Heart right ventricle (tissue), 16 donors: ENCODE results near the gene PIEZO1. TPM values are rescaled to one million over a fixed set of nuclear protein-coding genes. Genes with fewer than 3 reads are reported as not detected.
A peak's percentile ranks its signal among the peaks of the same experiment; 100 is the strongest.

Experiments
- ATAC-seq, 8 donors: fragments of 200-7000 bp; cut with Tn5 transposase; one replicate each; pipeline ENCODE4 v1.9.1; 2020; ENCODE audit warnings: mild to moderate bottlenecking in 8 of 8, moderate library complexity in 8 of 8, moderate number of reproducible peaks in 1 of 8
- DNase-seq, 2 donors: peaks; one replicate each; pipeline ENCODE4 v3.0.0-alpha.2; 2020
- H3K27ac ChIP-seq, 10 donors: fragments of 200-600 bp; sonication (generic) in 2 of 10; one replicate each; pipeline versions ENCODE4 v1.5.0 to v1.8.0; 2020 to 2022; ENCODE audit warnings: mild to moderate bottlenecking in 3 of 10
- H3K27me3 ChIP-seq, 7 donors: fragments of 200-600 bp; one replicate each; pipeline ENCODE4 v1.8.0; 2021 to 2022; ENCODE audit warnings: mild to moderate bottlenecking in 2 of 7
- H3K36me3 ChIP-seq, 9 donors: fragments of 200-600 bp; sonication (generic) in 1 of 9; one replicate each; pipeline versions ENCODE4 v1.5.0 to v1.8.0; 2020 to 2022; ENCODE audit warnings: mild to moderate bottlenecking in 2 of 9
- H3K4me1 ChIP-seq, 9 donors: fragments of 200-600 bp; sonication (generic) in 1 of 9; one replicate each; pipeline versions ENCODE4 v1.5.0 to v1.8.0; 2020 to 2022; ENCODE audit warnings: mild to moderate bottlenecking in 4 of 9
- H3K4me3 ChIP-seq, 10 donors: fragments of 200-600 bp; sonication (generic) in 2 of 10; one replicate each; pipeline versions ENCODE4 v1.5.0 to v1.8.0; 2020 to 2022; ENCODE audit warnings: mild to moderate bottlenecking in 7 of 10, moderate library complexity in 2 of 10
- H3K9me3 ChIP-seq, 11 donors: fragments of 200-600 bp in 10 of 11; sonication (generic) in 2 of 11; one replicate each; pipeline versions ENCODE4 v1.5.0 to v1.8.0; 2013 to 2022; ENCODE audit warnings: mild to moderate bottlenecking in 2 of 11, control low read depth in 1 of 11, moderate library complexity in 1 of 11
- CTCF ChIP-seq, 9 donors: fragments of 200-600 bp; sonication (generic) in 2 of 9; IDR thresholded peaks; one replicate each; pipeline versions ENCODE4 v1.5.0 to v1.8.0; 2021 to 2022; ENCODE audit warnings: antibody characterized with exemption in 9 of 9, mild to moderate bottlenecking in 5 of 9, moderate library complexity in 1 of 9
- WGBS, 2 donors: extraction: QIAGEN DNeasy Blood & Tissue Kit; methylation state at CpG; one replicate each; pipeline ENCODE4 v1.1.7; 2013; ENCODE audit warnings: inconsistent platforms in 1 of 2; 5-methylcytosine and 5-hydroxymethylcytosine counted together
- intact Hi-C, 10 donors: fragments of 100-400 bp; cut with DNase I; formaldehyde crosslinking; loops; one replicate each; pipeline versions ENCODE4 v1.11.1 to v1.14.2; 2022
- polyA plus RNA-seq, 2 donors: library from polyadenylated mRNA; stranded (reverse); fragments of 200-250 nt; gene quantifications; one replicate each; pipeline ENCODE4 v1.2.3, GENCODE V29; 2013
- total RNA-seq, 10 donors: library from RNA; stranded (reverse); fragmentation: NEBNext Ultra II Directional in 3 of 10; extraction: Animal tissue kit (Norgen Biotek cat#: 25700) in 3 of 10; gene quantifications; one replicate each; pipeline versions ENCODE4 v1.2.1 to v1.2.4, GENCODE V29; 2021 to 2023
- donor health status: Arrhythmogenic right ventricular cardiomyopathy.
- donor health status: ischemic (EF 13 %, LVEDD 7.1; RV severe dilation, severe dysfunction).
- donor health status: healthy with polysubstance abuse.
- donor health status: DM: no; HTN: yes; CAD: no.
- donor health status: DM: no; HTN: no; CAD: no.
- donor health status: ischemic (EF 25% LVEDD 6.9; RV normal size, moderate dysfunction).
- donor health status: ischemic (EF 25% LVEDD 5.7; RV mildly dilated, moderate dysfunction).
- donor health status: healthy.
- donor health status: DM: yes; HTN: yes; CAD: no.
- donor health status: Ischemic cardiomyopathy.
- donor health status: ischemic (EF 35%, LVEDD 5.7; RV mildly dilated, moderate dysfunction).
- donor health status: nonischemic (EF 11% LVEDD 7.7; RV severe dilation, severe dysfunction).
- donor health status: DM: yes; HTN: yes; CAD: no.
- donor health status: PGD.
- donor health status: ischemic (EF 29% LVEDD 5.4; RV normal size, mild dysfunction).
- donor health status: nonischemic (EF 23%, LVEDD 6.1; RV moderate dilation, normal function).

Gene PIEZO1
- total and polyA plus RNA-seq, 12 donors = 12.3 to 78.2 (median 18.0) TPM

- intact Hi-C loops = no loop called here
- no peak overlapping the region for H3K27ac ChIP-seq
- ATAC-seq (no peak), DNase-seq (no peak)
- peaks cover 3 to 24% (median 16%) of the 10 kb centered on the region in 9 donors for H3K4me1 ChIP-seq
- H3K9me3 ChIP-seq = no peaks in the 10 kb centered on the region
- no peak overlapping the region for H3K4me3 ChIP-seq
- 82 to 86% methylated on average over 12 of the region's 12 CpGs for WGBS, 2 donors
- H3K27me3 ChIP-seq = no peaks in the 10 kb centered on the region
- H3K36me3 ChIP-seq = peaks cover 0 to 8% (median 0%) of the 10 kb centered on the region in 9 donors
- no peak for TF ChIP-seq CTCF (IDR thresholded peaks at IDR 0.05)
Measured at GRCh38 chr16:88750854-88751253, 34.2 kb downstream of the PIEZO1 start.

GRCh38 chr16:88749358-88749757 lies 35.7 kb downstream of the PIEZO1 start:
- H3K27me3 ChIP-seq = no peaks in the 10 kb centered on the region
- peaks cover 7 to 37% (median 26%) of the 10 kb centered on the region in 9 donors for H3K4me1 ChIP-seq
- WGBS, 2 donors = 98 to 99% methylated on average over 26 of the region's 26 CpGs
- peaks cover 0 to 8% (median 0%) of the 10 kb centered on the region in 9 donors for H3K36me3 ChIP-seq
- DNase-seq = no peak
- no peaks in the 10 kb centered on the region for H3K9me3 ChIP-seq
- no peak for ATAC-seq
- TF ChIP-seq CTCF (IDR thresholded peaks at IDR 0.05) = no peak
- intact Hi-C loops = loop anchor here in 5 of 10 donors (10.0 kb wide), 2 partner anchors 415 to 465 kb away; partner anchors contain the start of gene ZNF778 (in 2 of the 5)
- no peak overlapping the region for H3K4me3 ChIP-seq
- no peak overlapping the region for H3K27ac ChIP-seq

- no peak for ATAC-seq
- no peak overlapping the region for H3K27ac ChIP-seq
- H3K9me3 ChIP-seq = no peaks in the 10 kb centered on the region
- WGBS, 2 donors = 80 to 88% methylated on average over 12 of the region's 12 CpGs
- no peak overlapping the region for H3K4me3 ChIP-seq
- H3K4me1 ChIP-seq = peaks cover 11 to 45% (median 33%) of the 10 kb centered on the region in 9 donors
- no peak for DNase-seq
- intact Hi-C loops = loop anchor here in 5 of 10 donors (10.0 kb wide), 2 partner anchors 416 to 466 kb away; partner anchors contain the start of gene ZNF778 (in 2 of the 5)
- TF ChIP-seq CTCF (IDR thresholded peaks at IDR 0.05) = no peak
- no peaks in the 10 kb centered on the region for H3K27me3 ChIP-seq
- H3K36me3 ChIP-seq = peaks cover 0 to 8% (median 0%) of the 10 kb centered on the region in 9 donors
Measured at GRCh38 chr16:88748364-88748763, 36.7 kb downstream of the PIEZO1 start.

DNA sequence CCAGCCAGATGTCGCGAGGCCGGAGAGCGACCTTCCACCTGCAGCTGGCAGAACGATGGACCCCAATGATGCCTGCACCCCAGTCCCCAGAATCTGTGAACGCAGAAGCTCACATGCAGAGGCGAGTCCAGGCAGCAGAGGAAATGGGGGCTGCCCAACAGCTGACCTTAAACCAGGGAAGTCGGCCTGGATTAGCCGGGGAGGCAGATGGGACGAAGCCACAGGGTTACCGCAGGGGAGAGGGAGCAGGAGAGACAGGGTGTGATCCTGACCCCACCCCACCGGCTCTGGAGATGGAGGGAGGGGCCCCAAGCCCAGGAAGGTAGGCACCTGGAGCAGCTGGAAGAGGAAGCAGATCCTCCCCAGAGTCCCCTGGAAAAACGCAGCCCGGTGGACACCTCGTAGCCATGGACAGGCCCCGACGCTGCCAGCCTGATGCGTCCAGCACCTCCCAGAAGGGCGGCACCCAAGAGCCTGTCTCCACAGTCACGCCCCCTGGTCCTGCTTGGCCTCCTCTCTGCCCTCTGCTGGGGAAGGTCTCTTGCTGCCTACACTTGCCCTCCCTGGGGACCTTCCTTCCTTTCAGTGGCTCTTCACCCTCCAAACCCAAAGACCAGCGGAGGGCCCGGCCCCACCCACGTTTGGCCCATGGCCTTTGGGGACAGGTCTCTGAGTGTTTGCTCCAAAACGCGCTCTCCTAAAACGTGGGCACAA lies 37.3 kb downstream of the PIEZO1 start:
- Histone ChIP-seq H3K36me3 (peaks cover 0 to 9% (median 0%) of the 10 kb centered on the region in 9 donors), H3K4me1 (peaks cover 11 to 47% (median 33%) of the 10 kb centered on the region in 9 donors), H3K9me3 (no peaks in the 10 kb centered on the region), H3K4me3 (no peak overlapping the region), H3K27me3 (no peaks in the 10 kb centered on the region), H3K27ac (peak overlapping the region in 2 of 10 donors; percentile 7 to 73)
- WGBS, 2 donors = 87 to 88% methylated on average over 26 of the region's 26 CpGs
- DNase-seq (no peak), ATAC-seq (no peak)
- intact Hi-C loops = loop anchor here in 5 of 10 donors (10.0 kb wide), 2 partner anchors 417 to 467 kb away; partner anchors contain the start of gene ZNF778 (in 2 of the 5)
- peak in 4 of 9 donors; percentile 6 to 31 (median 15) for TF ChIP-seq CTCF (IDR thresholded peaks at IDR 0.05)
